CD14-positive monocyte (primary cell): Measurements from ENCODE around the gene ZNF263. TPM values are rescaled to one million over a fixed set of nuclear protein-coding genes. Genes with fewer than 3 reads are reported as not detected.
A peak's percentile ranks its signal among the peaks of the same experiment; 100 is the strongest.

ENCODE experiments used
- DNase-seq, 3 donors: peaks; one replicate each; pipeline ENCODE4 v3.0.0-alpha.2; 2011 to 2022
- H2AFZ ChIP-seq: 2 replicates; pipeline ENCODE4 v1.6.0; 2012; ENCODE audit warnings: mild to moderate bottlenecking, low read depth, low read length, inconsistent platforms; ENCODE audit not compliant: insufficient read depth, poor library complexity, severe bottlenecking
- H3K27ac ChIP-seq, 2 donors: 1 replicate in 1 of 2; 2 replicates in 1 of 2; pipeline ENCODE4 v1.5.1; 2012 to 2013; ENCODE audit warnings: low read length in 2 of 2, control low read depth in 1 of 2, inconsistent platforms in 1 of 2, low read depth in 1 of 2, mild to moderate bottlenecking in 1 of 2
- H3K27me3 ChIP-seq, 2 donors: one replicate each; pipeline versions ENCODE4 v1.6.0 to v1.6.1; 2011 to 2013; ENCODE audit warnings: low read length in 2 of 2; ENCODE audit not compliant: control insufficient read depth in 2 of 2, insufficient read depth in 2 of 2
- H3K36me3 ChIP-seq, 2 donors: replicated peaks in 1 of 2; 1 replicate in 1 of 2; 2 replicates in 1 of 2; pipeline versions ENCODE4 v1.5.1 to v1.6.1; 2012 to 2013; ENCODE audit warnings: low read length in 2 of 2, control low read depth in 1 of 2, inconsistent platforms in 1 of 2, mild to moderate bottlenecking in 1 of 2; ENCODE audit not compliant: insufficient read depth in 2 of 2, control insufficient read depth in 1 of 2
- H3K4me1 ChIP-seq, 2 donors: 1 replicate in 1 of 2; 2 replicates in 1 of 2; pipeline versions ENCODE4 v1.5.1 to v1.6.1; 2012 to 2013; ENCODE audit warnings: low read length in 2 of 2, control low read depth in 1 of 2, inconsistent platforms in 1 of 2, mild to moderate bottlenecking in 1 of 2, moderate library complexity in 1 of 2; ENCODE audit not compliant: insufficient read depth in 2 of 2, control insufficient read depth in 1 of 2
- H3K4me2 ChIP-seq: replicated peaks from 2 replicates; pipeline ENCODE3; 2012; ENCODE audit warnings: low read length, moderate library complexity, mild to moderate bottlenecking; ENCODE audit not compliant: poor library complexity, severe bottlenecking; ENCODE audit errors: extremely low read depth
- H3K4me3 ChIP-seq, 3 experiments: fragments of 200-600 bp in 1 of 3; sonication (generic) in 1 of 3; replicated peaks in 1 of 3; 1 replicate in 2 of 3; 2 replicates in 1 of 3; pipeline ENCODE4 v1.5.1; 2011 to 2013; ENCODE audit warnings: low read length in 3 of 3, mild to moderate bottlenecking in 3 of 3, control low read depth in 2 of 3, low read depth in 2 of 3, inconsistent platforms in 1 of 3, moderate library complexity in 1 of 3
- H3K79me2 ChIP-seq: 2 replicates; pipeline ENCODE4 v1.6.0; 2012; ENCODE audit warnings: mild to moderate bottlenecking, control low read depth, inconsistent platforms, low read length, moderate library complexity; ENCODE audit not compliant: insufficient read depth
- H3K9ac ChIP-seq: 2 replicates; pipeline ENCODE4 v1.6.0; 2017; ENCODE audit warnings: low read length, mild to moderate bottlenecking; ENCODE audit not compliant: insufficient read depth, poor library complexity, severe bottlenecking
- H3K9me3 ChIP-seq, 2 donors: replicated peaks in 1 of 2; 1 replicate in 1 of 2; 2 replicates in 1 of 2; pipeline versions ENCODE4 v1.5.1 to v1.6.1; 2012 to 2013; ENCODE audit warnings: low read length in 2 of 2, control low read depth in 1 of 2; ENCODE audit not compliant: control insufficient read depth in 1 of 2, insufficient read depth in 1 of 2
- H4K20me1 ChIP-seq: 2 replicates; pipeline ENCODE4 v1.6.0; 2012; ENCODE audit warnings: mild to moderate bottlenecking, low read length, control low read depth, moderate library complexity; ENCODE audit not compliant: insufficient read depth
- H3K27ac Mint-ChIP-seq, 7 donors: one replicate each; pipeline ENCODE4 v1.8.0; 2020; ENCODE audit warnings: mild to moderate bottlenecking in 7 of 7, mixed read lengths in 7 of 7, moderate library complexity in 6 of 7, inconsistent platforms in 2 of 7
- H3K27me3 Mint-ChIP-seq, 3 donors: one replicate each; pipeline ENCODE4 v1.8.0; 2021 to 2022; ENCODE audit warnings: low read depth in 3 of 3, mild to moderate bottlenecking in 3 of 3, mixed read lengths in 3 of 3, moderate library complexity in 3 of 3, inconsistent platforms in 1 of 3
- H3K36me3 Mint-ChIP-seq, 2 donors: one replicate each; pipeline ENCODE4 v1.8.0; 2020; ENCODE audit warnings: mixed read lengths in 2 of 2, inconsistent platforms in 1 of 2, mild to moderate bottlenecking in 1 of 2
- H3K4me1 Mint-ChIP-seq: one replicate; pipeline ENCODE4 v1.8.0; 2020; ENCODE audit warnings: mild to moderate bottlenecking, mixed read lengths
- H3K4me3 Mint-ChIP-seq, 2 donors: one replicate each; pipeline ENCODE4 v1.8.0; 2020; ENCODE audit warnings: mild to moderate bottlenecking in 2 of 2, mixed read lengths in 2 of 2, moderate library complexity in 1 of 2
- H3K9me3 Mint-ChIP-seq, 7 donors: one replicate each; pipeline ENCODE4 v1.8.0; 2020 to 2022; ENCODE audit warnings: mixed read lengths in 7 of 7, mild to moderate bottlenecking in 6 of 7, moderate library complexity in 6 of 7, inconsistent platforms in 2 of 7
- CTCF ChIP-seq: fragments of 200-600 bp; IDR thresholded peaks from one replicate; pipeline ENCODE4 v1.8.0; 2022; ENCODE audit warnings: antibody characterized with exemption, mild to moderate bottlenecking
- WGBS: methylation state at CpG from one replicate; pipeline ENCODE4 v1.1.5; 2013; ENCODE audit warnings: missing lambda C conversion rate; ENCODE audit not compliant: insufficient coverage; 5-methylcytosine and 5-hydroxymethylcytosine counted together
- intact Hi-C, 2 donors: fragments of 100-400 bp; cut with micrococcal nuclease; formaldehyde crosslinking; loops; one replicate each; pipeline versions ENCODE4 v1.15.0 to v1.15.1; 2023
- polyA plus RNA-seq, 3 donors: library from polyadenylated mRNA; depleted of rRNA in 1 of 3; unstranded in 2 of 3; stranded (reverse) in 1 of 3; fragments of 300-500 nt in 2 of 3; fragments of >200 nt in 1 of 3; fragmentation: Illumina TruSeq in 2 of 3; gene quantifications; 1 replicate in 2 of 3; 2 replicates in 1 of 3; pipeline ENCODE4 v1.2.3, GENCODE V29; 2012 to 2021

ZNF263 gene
- polyA plus RNA-seq, 3 donors: 11.5 to 21.5 (median 13.1) TPM

GRCh38 chr16:3311496-3311895 is 28.2 kb downstream of the ZNF263 start:
- Histone ChIP-seq H3K9me3 (peaks cover 80 to 100% of the 10 kb centered on the region in 2 donors), H2AFZ (no peak overlapping the region), H3K4me2 (no peak overlapping the region), H3K27ac (no peak overlapping the region), H4K20me1 (no peaks in the 10 kb centered on the region), H3K9ac (no peak overlapping the region), H3K36me3 (peaks cover 7 to 60% of the 10 kb centered on the region in 2 donors), H3K4me3 (no peak overlapping the region), H3K27me3 (no peaks in the 10 kb centered on the region), H3K79me2 (peaks cover 14% of the 10 kb centered on the region), H3K4me1 (peaks cover 0 to under 1% of the 10 kb centered on the region in 2 donors)
- DNase-seq: no peak
- H3K4me3 Mint-ChIP-seq: no peak overlapping the region
- 100% methylated on average over 2 of the region's 4 CpGs for WGBS
- H3K9me3 Mint-ChIP-seq: peaks cover 67 to 99% (median 97%) of the 10 kb centered on the region in 7 donors
- H3K36me3 Mint-ChIP-seq: peaks cover 40 to 60% of the 10 kb centered on the region in 2 donors
- intact Hi-C loops: loop anchor here in 1 of 2 donors (10.0 kb wide), 1 partner anchor 63 kb away; no protein-coding TSS in a partner anchor
- no peak for TF ChIP-seq CTCF
- H3K27ac Mint-ChIP-seq: no peak overlapping the region
- no peaks in the 10 kb centered on the region for H3K4me1 Mint-ChIP-seq
- H3K27me3 Mint-ChIP-seq: peaks cover 0 to 2% (median 1%) of the 10 kb centered on the region in 3 donors

GRCh38 chr16:3317315-3317999 is 34.2 kb downstream of the ZNF263 start:
- WGBS: 100% methylated on average over 1 of the region's 3 CpGs
- Mint-ChIP-seq H3K36me3 (peaks cover 37 to 49% of the 10 kb centered on the region in 2 donors), H3K4me3 (no peak overlapping the region), H3K27me3 (peaks cover 0 to 2% (median 0%) of the 10 kb centered on the region in 3 donors), H3K4me1 (no peaks in the 10 kb centered on the region), H3K27ac (no peak overlapping the region), H3K9me3 (peaks cover 79 to 98% (median 96%) of the 10 kb centered on the region in 7 donors)
- H3K9ac ChIP-seq: no peak overlapping the region
- no peaks in the 10 kb centered on the region for H3K79me2 ChIP-seq
- H3K36me3 ChIP-seq: peaks cover 7 to 49% of the 10 kb centered on the region in 2 donors
- no peak overlapping the region for H3K27ac ChIP-seq
- H3K4me2 ChIP-seq: no peak overlapping the region
- H2AFZ ChIP-seq: no peak overlapping the region
- H3K4me3 ChIP-seq: peak overlapping the region in 1 of 3 experiments; percentile 45
- no peak for DNase-seq
- intact Hi-C loops: loop anchor here (5.0 to 10.0 kb wide), 3 partner anchors 40 to 60 kb away; no protein-coding TSS in a partner anchor
- no peaks in the 10 kb centered on the region for H4K20me1 ChIP-seq
- no peak for TF ChIP-seq CTCF
- no peaks in the 10 kb centered on the region for H3K27me3 ChIP-seq
- H3K4me1 ChIP-seq: no peaks in the 10 kb centered on the region
- peaks cover 75 to 100% of the 10 kb centered on the region in 2 donors for H3K9me3 ChIP-seq
